Testis (tissue), 2 donors: ENCODE results near the gene CLNS1A.

Source experiments
- POLR2A ChIP-seq: fragments of 450-650 bp; IDR thresholded peaks from one replicate; pipeline ENCODE4 v1.6.1; 2017; ENCODE audit warnings: antibody characterized with exemption, mild to moderate bottlenecking, moderate library complexity
- TF ChIP-seq, protein P1 (sequence below), 3 experiments: fragments of 450-650 bp in 2 of 3; fragments of 200-600 bp in 1 of 3; sonication (generic) in 1 of 3; IDR thresholded peaks; one replicate each; pipeline ENCODE4 v1.5.1; 2016 to 2019; ENCODE audit warnings: antibody characterized with exemption in 3 of 3, mild to moderate bottlenecking in 2 of 3, moderate library complexity in 1 of 3

GRCh38 chr11:77592727-77593126 lies 44.9 kb downstream of the CLNS1A start:
- TF ChIP-seq, protein P1, sequence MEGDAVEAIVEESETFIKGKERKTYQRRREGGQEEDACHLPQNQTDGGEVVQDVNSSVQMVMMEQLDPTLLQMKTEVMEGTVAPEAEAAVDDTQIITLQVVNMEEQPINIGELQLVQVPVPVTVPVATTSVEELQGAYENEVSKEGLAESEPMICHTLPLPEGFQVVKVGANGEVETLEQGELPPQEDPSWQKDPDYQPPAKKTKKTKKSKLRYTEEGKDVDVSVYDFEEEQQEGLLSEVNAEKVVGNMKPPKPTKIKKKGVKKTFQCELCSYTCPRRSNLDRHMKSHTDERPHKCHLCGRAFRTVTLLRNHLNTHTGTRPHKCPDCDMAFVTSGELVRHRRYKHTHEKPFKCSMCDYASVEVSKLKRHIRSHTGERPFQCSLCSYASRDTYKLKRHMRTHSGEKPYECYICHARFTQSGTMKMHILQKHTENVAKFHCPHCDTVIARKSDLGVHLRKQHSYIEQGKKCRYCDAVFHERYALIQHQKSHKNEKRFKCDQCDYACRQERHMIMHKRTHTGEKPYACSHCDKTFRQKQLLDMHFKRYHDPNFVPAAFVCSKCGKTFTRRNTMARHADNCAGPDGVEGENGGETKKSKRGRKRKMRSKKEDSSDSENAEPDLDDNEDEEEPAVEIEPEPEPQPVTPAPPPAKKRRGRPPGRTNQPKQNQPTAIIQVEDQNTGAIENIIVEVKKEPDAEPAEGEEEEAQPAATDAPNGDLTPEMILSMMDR (IDR thresholded peaks at IDR 0.05), result no peak
- no peak for TF ChIP-seq POLR2A
